IMR-90 (cell line): Measurements from ENCODE around the gene MCRS1. TPM values are rescaled to one million over a fixed set of nuclear protein-coding genes. Genes with fewer than 3 reads are reported as not detected.

Experiments
- ATAC-seq: fragments of 200-7000 bp; cut with Tn5 transposase; 2 replicates; pipeline ENCODE4 v1.9.1; 2020; ENCODE audit warnings: low read depth, mild to moderate bottlenecking, moderate library complexity
- BruUV-seq: library from RNA; stranded (reverse); fragments of 400-500 nt; replicated peaks from 2 replicates; lab custom pipeline; 2021; lab: Mats Ljungman, UMichigan
- CTCF ChIA-PET: fragments of 300-600 bp; formaldehyde crosslinking; extraction: SDS; loops from one replicate; lab custom pipeline; 2021; ENCODE audit warnings: antibody characterized with exemption; lab: Yijun Ruan, JAX
- POLR2A ChIA-PET: fragments of 300-600 bp; sonication (Branson Sonifier 250); formaldehyde crosslinking; loops from one replicate; lab custom pipeline; 2022; ENCODE audit warnings: antibody characterized with exemption; ENCODE audit not compliant: unreplicated experiment; lab: Charles Lee
- DNase-seq: peaks from one replicate; pipeline ENCODE4 v3.0.0; 2013
- H2AFZ ChIP-seq: replicated peaks from 2 replicates; pipeline ENCODE3; 2013; ENCODE audit warnings: low read length, mild to moderate bottlenecking; ENCODE audit not compliant: poor library complexity
- H2AK5ac ChIP-seq: 2 replicates; pipeline ENCODE4 v1.6.1; 2013; ENCODE audit warnings: low read depth, low read length, inconsistent platforms
- H2AK9ac ChIP-seq: replicated peaks from 2 replicates; pipeline ENCODE3; 2013; ENCODE audit warnings: mild to moderate bottlenecking, low read depth, low read length, moderate library complexity; ENCODE audit not compliant: poor library complexity
- H2BK120ac ChIP-seq: 2 replicates; pipeline ENCODE4 v1.6.1; 2013; ENCODE audit warnings: low read depth, low read length, inconsistent platforms
- H2BK15ac ChIP-seq: 3 replicates; pipeline ENCODE4 v1.6.1; 2013; ENCODE audit warnings: low read depth, low read length, inconsistent platforms
- H2BK20ac ChIP-seq: 2 replicates; pipeline ENCODE4 v1.6.1; 2013; ENCODE audit warnings: low read depth, mild to moderate bottlenecking, inconsistent platforms, low read length, moderate library complexity
- H2BK5ac ChIP-seq: 2 replicates; pipeline ENCODE4 v1.6.1; 2013; ENCODE audit warnings: mild to moderate bottlenecking, low read depth, low read length, inconsistent platforms; ENCODE audit not compliant: poor library complexity, severe bottlenecking
- H3K14ac ChIP-seq: replicated peaks from 2 replicates; pipeline ENCODE4 v1.6.1; 2013; ENCODE audit warnings: low read depth, low read length, inconsistent platforms
- H3K18ac ChIP-seq: 2 replicates; pipeline ENCODE4 v1.6.1; 2013; ENCODE audit warnings: low read depth, low read length, control low read depth
- H3K23ac ChIP-seq: 2 replicates; pipeline ENCODE4 v1.6.1; 2013; ENCODE audit warnings: low read depth, low read length, inconsistent platforms
- H3K27ac ChIP-seq: 2 replicates; pipeline ENCODE4 v1.5.1; 2013; ENCODE audit warnings: mild to moderate bottlenecking, control low read depth, low read length; ENCODE audit not compliant: insufficient read depth
- H3K27me3 ChIP-seq: 2 replicates; pipeline ENCODE4 v1.6.1; 2013; ENCODE audit warnings: low read length; ENCODE audit not compliant: control insufficient read depth, insufficient read depth
- H3K36me3 ChIP-seq: 2 replicates; pipeline ENCODE4 v1.6.1; 2013; ENCODE audit warnings: low read length, mixed read lengths; ENCODE audit not compliant: control insufficient read depth, insufficient read depth
- H3K4ac ChIP-seq: 2 replicates; pipeline ENCODE4 v1.6.1; 2013; ENCODE audit warnings: low read depth, low read length, inconsistent platforms
- H3K4me1 ChIP-seq: 2 replicates; pipeline ENCODE4 v1.6.1; 2013; ENCODE audit warnings: low read length, mixed read lengths; ENCODE audit not compliant: control insufficient read depth, insufficient read depth
- H3K4me2 ChIP-seq: 2 replicates; pipeline ENCODE4 v1.6.1; 2013; ENCODE audit warnings: low read depth, mild to moderate bottlenecking, control low read depth, low read length, moderate library complexity
- H3K4me3 ChIP-seq: 2 replicates; pipeline ENCODE4 v1.5.1; 2013; ENCODE audit warnings: low read depth, mild to moderate bottlenecking, control low read depth, low read length, moderate library complexity; ENCODE audit not compliant: insufficient read depth
- H3K56ac ChIP-seq: 2 replicates; pipeline ENCODE4 v1.6.1; 2013; ENCODE audit warnings: low read length, inconsistent platforms; ENCODE audit not compliant: insufficient read depth; ENCODE audit errors: extremely low read depth
- H3K79me1 ChIP-seq, 2 experiments: 2 replicates each; pipeline ENCODE4 v1.6.1; 2013; ENCODE audit warnings: low read length in 2 of 2, inconsistent platforms in 1 of 2, low read depth in 1 of 2
- H3K9ac ChIP-seq: 2 replicates; pipeline ENCODE4 v1.6.1; 2013; ENCODE audit warnings: low read depth, low read length, control low read depth
- H3K9me1 ChIP-seq: 2 replicates; pipeline ENCODE4 v1.6.1; 2013; ENCODE audit warnings: low read length, inconsistent platforms; ENCODE audit not compliant: insufficient read depth
- H3K9me3 ChIP-seq: 2 replicates; pipeline ENCODE4 v1.6.1; 2013; ENCODE audit warnings: low read length; ENCODE audit not compliant: control insufficient read depth, insufficient read depth
- H4K20me1 ChIP-seq: 2 replicates; pipeline ENCODE4 v1.6.1; 2013; ENCODE audit warnings: low read length, inconsistent platforms; ENCODE audit not compliant: insufficient read depth
- H4K5ac ChIP-seq: 2 replicates; pipeline ENCODE4 v1.6.1; 2013; ENCODE audit warnings: mild to moderate bottlenecking, low read depth, low read length, control low read depth
- H4K8ac ChIP-seq, 2 experiments: 2 replicates each; pipeline ENCODE4 v1.6.1; 2013; ENCODE audit warnings: low read depth in 2 of 2, low read length in 2 of 2, control low read depth in 1 of 2, inconsistent platforms in 1 of 2
- H4K91ac ChIP-seq: 2 replicates; pipeline ENCODE4 v1.6.1; 2013; ENCODE audit warnings: low read depth, low read length, inconsistent platforms; ENCODE audit not compliant: insufficient read depth
- BHLHE40 ChIP-seq: fragments of 150-350 bp; IDR thresholded peaks from 2 replicates; pipeline ENCODE4 v1.6.1; 2016; ENCODE audit warnings: mild to moderate bottlenecking, low read depth, low read length
- CEBPB ChIP-seq: IDR thresholded peaks from 2 replicates; pipeline ENCODE4 v1.6.1; 2012; ENCODE audit warnings: low read depth, low read length, improper control_type of control experiment
- CHD1 ChIP-seq: IDR thresholded peaks from 2 replicates; pipeline ENCODE4 v1.6.1; 2012; ENCODE audit warnings: low read depth, low read length, improper control_type of control experiment
- MAFK ChIP-seq: IDR thresholded peaks from 2 replicates; pipeline ENCODE4 v1.6.1; 2012; ENCODE audit warnings: low read depth, low read length, improper control_type of control experiment
- MAZ ChIP-seq: IDR thresholded peaks from 2 replicates; pipeline ENCODE4 v1.6.1; 2012; ENCODE audit warnings: low read depth, mild to moderate bottlenecking, low read length, improper control_type of control experiment, moderate library complexity, borderline replicate concordance
- MXI1 ChIP-seq: IDR thresholded peaks from 2 replicates; pipeline ENCODE4 v1.6.1; 2012; ENCODE audit warnings: low read depth, mild to moderate bottlenecking, low read length, moderate library complexity, borderline replicate concordance
- NFE2L2 ChIP-seq: fragments of 150-350 bp; IDR thresholded peaks from 2 replicates; pipeline ENCODE4 v1.6.1; 2016; ENCODE audit warnings: low read depth, mild to moderate bottlenecking, low read length
- POLR2A ChIP-seq: IDR thresholded peaks from 2 replicates; pipeline ENCODE4 v1.6.1; 2012; ENCODE audit warnings: mild to moderate bottlenecking, low read depth, low read length
- RAD21 ChIP-seq: IDR thresholded peaks from 2 replicates; pipeline ENCODE4 v1.6.1; 2012; ENCODE audit warnings: low read length, improper control_type of control experiment
- RCOR1 ChIP-seq: IDR thresholded peaks from 2 replicates; pipeline ENCODE4 v1.6.1; 2012; ENCODE audit warnings: mild to moderate bottlenecking, low read length, improper control_type of control experiment; ENCODE audit not compliant: insufficient replicate concordance
- RFX5 ChIP-seq: IDR thresholded peaks from 2 replicates; pipeline ENCODE4 v1.8.0; 2012; ENCODE audit warnings: low read depth, mild to moderate bottlenecking, low read length, moderate library complexity
- SMC3 ChIP-seq: fragments of 150-350 bp; IDR thresholded peaks from 2 replicates; pipeline ENCODE4 v1.6.1; 2016; ENCODE audit warnings: low read depth, mild to moderate bottlenecking, antibody characterized with exemption, low read length, moderate library complexity
- WGBS, 2 experiments: methylation state at CpG; one replicate each; pipeline versions ENCODE4 v1.1.5 to v1.1.7; 2013; ENCODE audit warnings: missing lambda C conversion rate in 2 of 2; ENCODE audit not compliant: insufficient read length in 1 of 2; ENCODE audit errors: extremely low coverage in 2 of 2; 5-methylcytosine and 5-hydroxymethylcytosine counted together
- dilution Hi-C: fragments of 300-500 bp; cut with HindIII; formaldehyde crosslinking; loops from one replicate; pipeline ENCODE4 v1.14.3; 2018; ENCODE audit warnings: low sequenced_read_pairs; ENCODE audit not compliant: unreplicated experiment
- in situ Hi-C: fragments of 300-500 bp; cut with MboI; formaldehyde crosslinking; loops from 3 replicates; pipeline ENCODE4 v1.14.3; 2019; ENCODE audit warnings: low sequenced_read_pairs, inconsistent platforms, mixed read lengths
- intact Hi-C: fragments of 100-400 bp; cut with micrococcal nuclease; formaldehyde crosslinking; loops from 2 replicates; pipeline ENCODE4 v1.10.0; 2022
- polyA plus RNA-seq, 3 experiments: library from polyadenylated mRNA; depleted of rRNA; stranded (reverse); fragments of >200 nt; gene quantifications; 2 replicates each; pipeline ENCODE4 v1.2.3, GENCODE V29; 2012; ENCODE audit warnings: low replicate concordance in 1 of 3
- total RNA-seq: library from RNA; depleted of rRNA; stranded (reverse); fragments of >200 nt; gene quantifications from 2 replicates; pipeline ENCODE4 v1.2.3, GENCODE V29; 2012
- TF ChIP-seq, protein P1 (sequence below): conservative IDR thresholded peaks from 2 replicates; pipeline ENCODE4 v1.5.1; 2012; ENCODE audit warnings: mild to moderate bottlenecking, low read depth, low read length, improper control_type of control experiment
- TF ChIP-seq, protein P2 (sequence below): fragments of 150-350 bp; IDR thresholded peaks from 2 replicates; pipeline ENCODE4 v1.6.1; 2016; ENCODE audit warnings: low read depth, mild to moderate bottlenecking, low read length, moderate library complexity, borderline replicate concordance
- TF ChIP-seq, protein P3 (sequence below): fragments of 150-350 bp; IDR thresholded peaks from 2 replicates; pipeline ENCODE4 v1.6.1; 2017; ENCODE audit warnings: mild to moderate bottlenecking, antibody characterized with exemption, low read length, low read depth

Gene MCRS1
- total and polyA plus RNA-seq, 2 of the 4 experiments (the other 2 are of a cell fraction): 72.9 to 73.2 TPM

DNA sequence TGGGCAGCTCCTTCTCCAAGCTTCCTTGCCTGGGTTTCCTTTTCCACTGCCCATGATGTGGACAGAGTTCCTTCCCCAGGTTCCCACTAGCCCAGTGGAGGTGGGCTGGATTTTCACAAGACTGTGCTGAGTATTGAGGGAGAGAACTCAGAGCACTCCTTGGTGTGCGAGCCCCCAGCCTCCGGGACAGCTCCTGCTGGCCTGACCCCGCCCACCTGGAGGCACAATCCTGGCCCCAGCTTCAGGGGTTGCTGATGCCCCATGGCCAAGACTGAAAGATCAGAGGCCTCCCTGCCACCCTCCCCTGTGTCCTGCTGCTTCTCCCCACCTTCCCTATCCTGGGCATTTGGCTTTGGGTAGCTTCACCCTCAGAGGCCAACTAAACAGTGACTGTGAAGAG is 21.5 kb downstream of the MCRS1 start:
- POLR2A ChIA-PET: no interaction called here

More for the DNA sequence above, 21.5 kb downstream of the MCRS1 start:
- Histone ChIP-seq H3K18ac (no peak overlapping the region), H3K36me3 (no peaks in the 10 kb centered on the region), H4K8ac (no peak overlapping the region), H3K27ac (no peak overlapping the region), H3K4me1 (peaks cover 3% of the 10 kb centered on the region; the same call in 1 of the 2 replicates), H3K27me3 (peaks cover 81% of the 10 kb centered on the region), H3K9me1 (no peaks in the 10 kb centered on the region), H2BK5ac (no peak overlapping the region), H3K4ac (no peak overlapping the region), H3K4me2 (no peak overlapping the region), H3K9me3 (no peaks in the 10 kb centered on the region), H2BK120ac (no peak overlapping the region), H2BK20ac (no peak overlapping the region), H3K9ac (no peak overlapping the region), H3K4me3 (no peak overlapping the region), H2AFZ (no peak overlapping the region), H4K5ac (no peak overlapping the region), H4K91ac (no peak overlapping the region), H3K56ac (no peak overlapping the region), H4K20me1 (no peaks in the 10 kb centered on the region), H2BK15ac (no peak overlapping the region), H2AK5ac (no peak overlapping the region), H3K79me1 (no peaks in the 10 kb centered on the region), H3K14ac (no peak overlapping the region), H3K23ac (no peak overlapping the region), H2AK9ac (no peak overlapping the region)
- no peak for DNase-seq
- CTCF ChIA-PET: no interaction called here
- no peak for ATAC-seq
- BruUV-seq: no TSS peak
- intact Hi-C loops: no loop called here
- in situ Hi-C loops: no loop called here
- dilution Hi-C loops: no loop called here
- WGBS, 2 experiments: no CpG with 5 or more reads among the region's 3 CpGs
- TF ChIP-seq MAFK (no peak), CHD1 (no peak), BHLHE40 (no peak), POLR2A (no peak), NFE2L2 (no peak), RFX5 (no peak), CEBPB (no peak), RAD21 (no peak), MXI1 (no peak), RCOR1 (no peak), MAZ (no peak), SMC3 (no peak)
- TF ChIP-seq, protein P1, sequence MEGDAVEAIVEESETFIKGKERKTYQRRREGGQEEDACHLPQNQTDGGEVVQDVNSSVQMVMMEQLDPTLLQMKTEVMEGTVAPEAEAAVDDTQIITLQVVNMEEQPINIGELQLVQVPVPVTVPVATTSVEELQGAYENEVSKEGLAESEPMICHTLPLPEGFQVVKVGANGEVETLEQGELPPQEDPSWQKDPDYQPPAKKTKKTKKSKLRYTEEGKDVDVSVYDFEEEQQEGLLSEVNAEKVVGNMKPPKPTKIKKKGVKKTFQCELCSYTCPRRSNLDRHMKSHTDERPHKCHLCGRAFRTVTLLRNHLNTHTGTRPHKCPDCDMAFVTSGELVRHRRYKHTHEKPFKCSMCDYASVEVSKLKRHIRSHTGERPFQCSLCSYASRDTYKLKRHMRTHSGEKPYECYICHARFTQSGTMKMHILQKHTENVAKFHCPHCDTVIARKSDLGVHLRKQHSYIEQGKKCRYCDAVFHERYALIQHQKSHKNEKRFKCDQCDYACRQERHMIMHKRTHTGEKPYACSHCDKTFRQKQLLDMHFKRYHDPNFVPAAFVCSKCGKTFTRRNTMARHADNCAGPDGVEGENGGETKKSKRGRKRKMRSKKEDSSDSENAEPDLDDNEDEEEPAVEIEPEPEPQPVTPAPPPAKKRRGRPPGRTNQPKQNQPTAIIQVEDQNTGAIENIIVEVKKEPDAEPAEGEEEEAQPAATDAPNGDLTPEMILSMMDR: no peak
- TF ChIP-seq, protein P2, sequence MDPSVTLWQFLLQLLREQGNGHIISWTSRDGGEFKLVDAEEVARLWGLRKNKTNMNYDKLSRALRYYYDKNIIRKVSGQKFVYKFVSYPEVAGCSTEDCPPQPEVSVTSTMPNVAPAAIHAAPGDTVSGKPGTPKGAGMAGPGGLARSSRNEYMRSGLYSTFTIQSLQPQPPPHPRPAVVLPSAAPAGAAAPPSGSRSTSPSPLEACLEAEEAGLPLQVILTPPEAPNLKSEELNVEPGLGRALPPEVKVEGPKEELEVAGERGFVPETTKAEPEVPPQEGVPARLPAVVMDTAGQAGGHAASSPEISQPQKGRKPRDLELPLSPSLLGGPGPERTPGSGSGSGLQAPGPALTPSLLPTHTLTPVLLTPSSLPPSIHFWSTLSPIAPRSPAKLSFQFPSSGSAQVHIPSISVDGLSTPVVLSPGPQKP: no peak
- TF ChIP-seq, protein P3, sequence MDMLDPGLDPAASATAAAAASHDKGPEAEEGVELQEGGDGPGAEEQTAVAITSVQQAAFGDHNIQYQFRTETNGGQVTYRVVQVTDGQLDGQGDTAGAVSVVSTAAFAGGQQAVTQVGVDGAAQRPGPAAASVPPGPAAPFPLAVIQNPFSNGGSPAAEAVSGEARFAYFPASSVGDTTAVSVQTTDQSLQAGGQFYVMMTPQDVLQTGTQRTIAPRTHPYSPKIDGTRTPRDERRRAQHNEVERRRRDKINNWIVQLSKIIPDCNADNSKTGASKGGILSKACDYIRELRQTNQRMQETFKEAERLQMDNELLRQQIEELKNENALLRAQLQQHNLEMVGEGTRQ: no peak
